Panc1 (cell line): ENCODE data around the gene RAD52. TPM values are rescaled to one million over a fixed set of nuclear protein-coding genes. Genes with fewer than 3 reads are reported as not detected.

Source experiments
- ATAC-seq: fragments of 200-7000 bp; cut with Tn5 transposase; 2 replicates; pipeline ENCODE4 v1.9.1; 2020; ENCODE audit warnings: mild to moderate bottlenecking, moderate library complexity
- BruUV-seq: library from RNA; stranded (reverse); fragments of 400-500 nt; replicated peaks from 2 replicates; lab custom pipeline; 2021; lab: Mats Ljungman, UMichigan
- CTCF ChIA-PET: fragments of 300-600 bp; sonication (Branson Sonifier 250); formaldehyde crosslinking; loops from one replicate; lab custom pipeline; 2022; ENCODE audit warnings: antibody characterized with exemption; lab: Charles Lee
- POLR2A ChIA-PET: fragments of 300-600 bp; sonication (Branson Sonifier 250); formaldehyde crosslinking; loops from one replicate; lab custom pipeline; 2022; ENCODE audit warnings: antibody characterized with exemption; lab: Charles Lee
- DNase-seq: peaks from one replicate; pipeline ENCODE4 v3.0.0-alpha.2; 2010; ENCODE audit warnings: low read depth, low spot score
- H3K27ac ChIP-seq: 2 replicates; pipeline ENCODE4 v1.5.1; 2011; ENCODE audit warnings: mild to moderate bottlenecking, low read length, inconsistent platforms
- H3K27me3 ChIP-seq: fragments of 200-500 bp; sonication (Bioruptor generic); 2 replicates; pipeline ENCODE4 v1.6.0; 2014; ENCODE audit warnings: low read length, inconsistent platforms; ENCODE audit not compliant: control insufficient read depth, insufficient read depth
- H3K36me3 ChIP-seq: fragments of 200-500 bp; sonication (Bioruptor generic); 2 replicates; pipeline ENCODE4 v1.5.1; 2014; ENCODE audit warnings: inconsistent platforms, mild to moderate bottlenecking, low read length, moderate library complexity; ENCODE audit not compliant: control insufficient read depth, insufficient read depth
- H3K4me1 ChIP-seq: 2 replicates; pipeline ENCODE4 v1.5.1; 2011; ENCODE audit warnings: inconsistent platforms, mild to moderate bottlenecking, low read length, moderate library complexity; ENCODE audit not compliant: control insufficient read depth, insufficient read depth
- H3K4me3 ChIP-seq, 2 experiments: 2 replicates each; pipeline ENCODE4 v1.5.1; 2011 to 2012; ENCODE audit warnings: low read depth in 2 of 2, low read length in 2 of 2, mild to moderate bottlenecking in 2 of 2, inconsistent platforms in 1 of 2, moderate library complexity in 1 of 2
- H3K9me3 ChIP-seq: fragments of 200-500 bp; sonication (Bioruptor generic); 2 replicates; pipeline ENCODE4 v1.5.1; 2014; ENCODE audit warnings: low read depth, mild to moderate bottlenecking, inconsistent platforms, low read length, moderate library complexity; ENCODE audit not compliant: control insufficient read depth, insufficient read depth
- POLR2AphosphoS5 ChIP-seq: IDR thresholded peaks from 2 replicates; pipeline ENCODE4 v1.6.1; 2012; ENCODE audit warnings: mild to moderate bottlenecking, low read depth, low read length, moderate library complexity
- SIN3A ChIP-seq: IDR thresholded peaks from 2 replicates; pipeline ENCODE4 v1.6.1; 2012; ENCODE audit warnings: low read depth, mild to moderate bottlenecking, low read length, moderate library complexity, borderline replicate concordance; ENCODE audit not compliant: insufficient read depth
- TCF7L2 ChIP-seq: IDR thresholded peaks from 2 replicates; pipeline ENCODE4 v1.6.1; 2011; ENCODE audit warnings: mild to moderate bottlenecking, low read depth, low read length, inconsistent platforms
- in situ Hi-C: cut with HindIII; loops from 2 replicates; pipeline ENCODE4 v1.10.0; 2016; ENCODE audit warnings: low sequenced_read_pairs, low pct_unique_long_range_greater_than_20kb
- intact Hi-C: fragments of 100-400 bp; cut with micrococcal nuclease; formaldehyde crosslinking; loops from one replicate; pipeline ENCODE4 v1.10.0; 2022; ENCODE audit not compliant: unreplicated experiment
- total RNA-seq: library from RNA; stranded (reverse); gene quantifications from one replicate; pipeline ENCODE4 v1.2.1, GENCODE V29; 2021; ENCODE audit not compliant: unreplicated experiment
- TF ChIP-seq, protein P1 (sequence below), 2 experiments: IDR thresholded peaks; 2 replicates each; pipeline ENCODE4 v1.6.1; 2011 to 2012; ENCODE audit warnings: low read depth in 2 of 2, control low read depth in 1 of 2, low read length in 1 of 2, mild to moderate bottlenecking in 1 of 2, moderate library complexity in 1 of 2; ENCODE audit not compliant: insufficient read depth in 1 of 2
- TF ChIP-seq, protein P2 (sequence below): fragments of 450-650 bp; IDR thresholded peaks from 2 replicates; pipeline ENCODE4 v1.5.1; 2017; ENCODE audit warnings: mild to moderate bottlenecking

Gene RAD52
- total RNA-seq, 1 experiment from 2014 or later, result 15.8 TPM

DNA sequence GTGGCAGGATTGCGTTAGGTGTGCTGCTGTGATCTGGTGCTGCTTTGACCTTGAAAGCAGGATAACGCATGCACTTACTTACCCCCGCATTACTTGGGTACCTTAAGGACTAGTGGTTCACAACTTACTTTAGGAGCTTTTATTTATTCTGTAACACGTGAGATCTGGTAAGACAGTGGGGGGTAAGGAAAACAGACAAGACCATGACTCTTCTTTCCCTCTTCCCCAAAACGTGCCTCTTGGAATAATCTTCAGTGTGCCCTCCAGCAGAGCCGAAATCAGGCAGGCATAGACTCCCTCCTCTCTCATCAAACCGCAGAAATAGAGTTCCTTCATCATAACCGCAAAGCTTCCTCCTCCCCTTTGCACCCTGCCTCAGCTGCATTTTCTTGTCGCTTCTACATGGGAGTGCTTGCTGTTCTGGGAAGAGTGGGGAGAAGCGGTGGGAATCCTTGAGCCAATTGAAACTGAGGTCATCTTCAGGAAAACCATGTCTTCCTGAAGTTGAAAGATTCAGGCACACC is 43.4 kb downstream of the RAD52 start:
- Histone ChIP-seq H3K27me3 (no peaks in the 10 kb centered on the region), H3K27ac (no peak overlapping the region), H3K4me1 (no peaks in the 10 kb centered on the region), H3K36me3 (peaks cover 33% of the 10 kb centered on the region), H3K4me3 (no peak overlapping the region), H3K9me3 (no peaks in the 10 kb centered on the region)
- no peak for TF ChIP-seq SIN3A
- TF ChIP-seq, protein P1, sequence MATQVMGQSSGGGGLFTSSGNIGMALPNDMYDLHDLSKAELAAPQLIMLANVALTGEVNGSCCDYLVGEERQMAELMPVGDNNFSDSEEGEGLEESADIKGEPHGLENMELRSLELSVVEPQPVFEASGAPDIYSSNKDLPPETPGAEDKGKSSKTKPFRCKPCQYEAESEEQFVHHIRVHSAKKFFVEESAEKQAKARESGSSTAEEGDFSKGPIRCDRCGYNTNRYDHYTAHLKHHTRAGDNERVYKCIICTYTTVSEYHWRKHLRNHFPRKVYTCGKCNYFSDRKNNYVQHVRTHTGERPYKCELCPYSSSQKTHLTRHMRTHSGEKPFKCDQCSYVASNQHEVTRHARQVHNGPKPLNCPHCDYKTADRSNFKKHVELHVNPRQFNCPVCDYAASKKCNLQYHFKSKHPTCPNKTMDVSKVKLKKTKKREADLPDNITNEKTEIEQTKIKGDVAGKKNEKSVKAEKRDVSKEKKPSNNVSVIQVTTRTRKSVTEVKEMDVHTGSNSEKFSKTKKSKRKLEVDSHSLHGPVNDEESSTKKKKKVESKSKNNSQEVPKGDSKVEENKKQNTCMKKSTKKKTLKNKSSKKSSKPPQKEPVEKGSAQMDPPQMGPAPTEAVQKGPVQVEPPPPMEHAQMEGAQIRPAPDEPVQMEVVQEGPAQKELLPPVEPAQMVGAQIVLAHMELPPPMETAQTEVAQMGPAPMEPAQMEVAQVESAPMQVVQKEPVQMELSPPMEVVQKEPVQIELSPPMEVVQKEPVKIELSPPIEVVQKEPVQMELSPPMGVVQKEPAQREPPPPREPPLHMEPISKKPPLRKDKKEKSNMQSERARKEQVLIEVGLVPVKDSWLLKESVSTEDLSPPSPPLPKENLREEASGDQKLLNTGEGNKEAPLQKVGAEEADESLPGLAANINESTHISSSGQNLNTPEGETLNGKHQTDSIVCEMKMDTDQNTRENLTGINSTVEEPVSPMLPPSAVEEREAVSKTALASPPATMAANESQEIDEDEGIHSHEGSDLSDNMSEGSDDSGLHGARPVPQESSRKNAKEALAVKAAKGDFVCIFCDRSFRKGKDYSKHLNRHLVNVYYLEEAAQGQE (IDR thresholded peaks at IDR 0.05; ENCODE audit: insufficient read depth in 1 of 2, low read depth in 2 of 2, low read length in 1 of 2), result no peak
- TF ChIP-seq POLR2AphosphoS5, result no peak
- no peak for TF ChIP-seq TCF7L2
- TF ChIP-seq, protein P2, sequence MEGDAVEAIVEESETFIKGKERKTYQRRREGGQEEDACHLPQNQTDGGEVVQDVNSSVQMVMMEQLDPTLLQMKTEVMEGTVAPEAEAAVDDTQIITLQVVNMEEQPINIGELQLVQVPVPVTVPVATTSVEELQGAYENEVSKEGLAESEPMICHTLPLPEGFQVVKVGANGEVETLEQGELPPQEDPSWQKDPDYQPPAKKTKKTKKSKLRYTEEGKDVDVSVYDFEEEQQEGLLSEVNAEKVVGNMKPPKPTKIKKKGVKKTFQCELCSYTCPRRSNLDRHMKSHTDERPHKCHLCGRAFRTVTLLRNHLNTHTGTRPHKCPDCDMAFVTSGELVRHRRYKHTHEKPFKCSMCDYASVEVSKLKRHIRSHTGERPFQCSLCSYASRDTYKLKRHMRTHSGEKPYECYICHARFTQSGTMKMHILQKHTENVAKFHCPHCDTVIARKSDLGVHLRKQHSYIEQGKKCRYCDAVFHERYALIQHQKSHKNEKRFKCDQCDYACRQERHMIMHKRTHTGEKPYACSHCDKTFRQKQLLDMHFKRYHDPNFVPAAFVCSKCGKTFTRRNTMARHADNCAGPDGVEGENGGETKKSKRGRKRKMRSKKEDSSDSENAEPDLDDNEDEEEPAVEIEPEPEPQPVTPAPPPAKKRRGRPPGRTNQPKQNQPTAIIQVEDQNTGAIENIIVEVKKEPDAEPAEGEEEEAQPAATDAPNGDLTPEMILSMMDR, result no peak
- POLR2A ChIA-PET, result no interaction called here
- DNase-seq (no peak), ATAC-seq (no peak)
- no TSS peak for BruUV-seq
- CTCF ChIA-PET, result no interaction called here
- in situ Hi-C loops (no loop called here), intact Hi-C loops (no loop called here)

GRCh38 chr12:905261-906031 is 44.0 kb downstream of the RAD52 start:
- no peak for ATAC-seq
- BruUV-seq, result no TSS peak
- intact Hi-C loops (no loop called here), in situ Hi-C loops (no loop called here)
- no peaks in the 10 kb centered on the region for H3K27me3 ChIP-seq
- ChIA-PET CTCF (no interaction called here), POLR2A (no interaction called here)
- H3K4me1 ChIP-seq, result no peaks in the 10 kb centered on the region
- no peaks in the 10 kb centered on the region for H3K9me3 ChIP-seq
- peaks cover 34% of the 10 kb centered on the region for H3K36me3 ChIP-seq
- no peak for TF ChIP-seq TCF7L2
- TF ChIP-seq, protein P2, result no peak
- no peak for TF ChIP-seq SIN3A
- TF ChIP-seq, protein P1 (IDR thresholded peaks at IDR 0.05; ENCODE audit: insufficient read depth in 1 of 2, low read depth in 2 of 2, low read length in 1 of 2), result no peak
- no peak for TF ChIP-seq POLR2AphosphoS5
- no peak overlapping the region for H3K4me3 ChIP-seq
- no peak for DNase-seq
- no peak overlapping the region for H3K27ac ChIP-seq
